ENCODE data around the gene MRNIP.

Gene MRNIP

DNA sequence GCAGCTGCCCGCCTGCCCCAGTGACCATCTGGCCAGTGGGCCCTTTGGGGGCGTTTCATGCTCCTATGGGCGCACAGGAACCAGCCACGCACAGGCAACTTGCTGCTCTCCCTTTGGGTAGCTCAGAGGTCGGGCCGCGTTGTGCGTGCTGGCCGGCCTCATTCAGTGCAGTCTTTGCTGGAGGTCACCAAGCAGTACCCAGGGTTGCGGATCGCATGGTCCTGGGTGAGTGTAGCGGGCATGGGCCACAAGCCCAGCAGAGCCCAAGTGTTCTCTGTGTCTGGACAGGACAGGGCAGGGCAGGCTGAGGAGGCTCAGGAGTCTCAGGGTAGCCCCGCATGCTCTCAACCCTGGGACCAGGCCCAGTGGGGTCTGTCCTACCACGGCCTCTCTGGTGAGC is 9.9 kb upstream of the MRNIP start:
- DNase-seq (ENCODE audit: low read depth): no peak
- H3K36me3 ChIP-seq (ENCODE audit: control insufficient read depth, insufficient read depth, low read length, severe bottlenecking): peaks cover 81% of the 10 kb centered on the region
- no peaks in the 10 kb centered on the region for H3K27me3 ChIP-seq (replicated peaks; ENCODE audit: control insufficient read depth, insufficient read depth, low read length)
- no peak overlapping the region for H3K4me3 ChIP-seq (ENCODE audit: low read length)
- H3K9me3 ChIP-seq (ENCODE audit: control insufficient read depth, low read length): no peaks in the 10 kb centered on the region
- H3K4me1 ChIP-seq (ENCODE audit: control insufficient read depth, insufficient read depth, low read length): no peaks in the 10 kb centered on the region
- H3K9ac ChIP-seq (ENCODE audit: low read length): no peak overlapping the region

- no peaks in the 10 kb centered on the region for H3K9me3 ChIP-seq (ENCODE audit: control insufficient read depth, low read length)
- no peak overlapping the region for H3K4me3 ChIP-seq (ENCODE audit: low read length)
- H3K36me3 ChIP-seq (ENCODE audit: control insufficient read depth, insufficient read depth, low read length, severe bottlenecking): peaks cover 81% of the 10 kb centered on the region
- H3K27me3 ChIP-seq (replicated peaks; ENCODE audit: control insufficient read depth, insufficient read depth, low read length): no peaks in the 10 kb centered on the region
- no peaks in the 10 kb centered on the region for H3K4me1 ChIP-seq (ENCODE audit: control insufficient read depth, insufficient read depth, low read length)
- H3K9ac ChIP-seq (ENCODE audit: low read length): no peak overlapping the region
- no peak for DNase-seq (ENCODE audit: low read depth)
Measured at GRCh38 chr5:179867476-179867875, 8.9 kb upstream of the MRNIP start.

DNA sequence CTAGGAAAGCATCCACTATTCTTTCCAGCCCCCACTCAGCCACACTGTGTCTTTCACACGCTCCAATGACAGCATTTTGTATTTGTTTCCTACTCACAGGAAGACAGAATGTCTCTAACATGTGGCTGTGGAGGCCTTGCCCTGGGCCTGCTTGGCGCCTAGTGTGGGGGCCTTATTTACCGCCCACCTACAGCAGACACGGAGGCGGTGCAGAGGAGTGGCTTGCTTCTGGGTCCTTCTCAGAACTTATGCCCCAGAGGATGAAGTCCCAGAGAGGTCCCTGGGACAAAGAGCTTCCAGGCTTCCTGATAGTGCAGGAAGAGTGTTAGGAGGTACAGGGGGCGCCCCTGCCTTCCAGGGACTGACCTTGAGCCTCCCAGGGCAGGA is 8.5 kb upstream of the MRNIP start:
- no peaks in the 10 kb centered on the region for H3K9me3 ChIP-seq (ENCODE audit: control insufficient read depth, low read length)
- no peaks in the 10 kb centered on the region for H3K27me3 ChIP-seq (replicated peaks; ENCODE audit: control insufficient read depth, insufficient read depth, low read length)
- no peak overlapping the region for H3K9ac ChIP-seq (ENCODE audit: low read length)
- H3K4me1 ChIP-seq (ENCODE audit: control insufficient read depth, insufficient read depth, low read length): no peaks in the 10 kb centered on the region
- H3K4me3 ChIP-seq (ENCODE audit: low read length): no peak overlapping the region
- peaks cover 81% of the 10 kb centered on the region for H3K36me3 ChIP-seq (ENCODE audit: control insufficient read depth, insufficient read depth, low read length, severe bottlenecking)
- DNase-seq (ENCODE audit: low read depth): no peak

- Histone ChIP-seq H3K4me1 (ENCODE audit: control insufficient read depth, insufficient read depth, low read length) (no peaks in the 10 kb centered on the region), H3K4me3 (ENCODE audit: low read length) (no peak overlapping the region), H3K36me3 (ENCODE audit: control insufficient read depth, insufficient read depth, low read length, severe bottlenecking) (peaks cover 83% of the 10 kb centered on the region), H3K27me3 (replicated peaks; ENCODE audit: control insufficient read depth, insufficient read depth, low read length) (no peaks in the 10 kb centered on the region), H3K9me3 (ENCODE audit: control insufficient read depth, low read length) (no peaks in the 10 kb centered on the region), H3K9ac (ENCODE audit: low read length) (no peak overlapping the region)
- DNase-seq (ENCODE audit: low read depth): no peak
Measured at GRCh38 chr5:179866241-179867078, 7.8 kb upstream of the MRNIP start.

- no peak for DNase-seq (ENCODE audit: low read depth)
- no peaks in the 10 kb centered on the region for H3K4me1 ChIP-seq (ENCODE audit: control insufficient read depth, insufficient read depth, low read length)
- no peaks in the 10 kb centered on the region for H3K9me3 ChIP-seq (ENCODE audit: control insufficient read depth, low read length)
- H3K27me3 ChIP-seq (replicated peaks; ENCODE audit: control insufficient read depth, insufficient read depth, low read length): no peaks in the 10 kb centered on the region
- peaks cover 75% of the 10 kb centered on the region for H3K36me3 ChIP-seq (ENCODE audit: control insufficient read depth, insufficient read depth, low read length, severe bottlenecking)
- no peak overlapping the region for H3K9ac ChIP-seq (ENCODE audit: low read length)
- no peak overlapping the region for H3K4me3 ChIP-seq (ENCODE audit: low read length)
Measured at GRCh38 chr5:179865491-179866240, 7.0 kb upstream of the MRNIP start.

DNA sequence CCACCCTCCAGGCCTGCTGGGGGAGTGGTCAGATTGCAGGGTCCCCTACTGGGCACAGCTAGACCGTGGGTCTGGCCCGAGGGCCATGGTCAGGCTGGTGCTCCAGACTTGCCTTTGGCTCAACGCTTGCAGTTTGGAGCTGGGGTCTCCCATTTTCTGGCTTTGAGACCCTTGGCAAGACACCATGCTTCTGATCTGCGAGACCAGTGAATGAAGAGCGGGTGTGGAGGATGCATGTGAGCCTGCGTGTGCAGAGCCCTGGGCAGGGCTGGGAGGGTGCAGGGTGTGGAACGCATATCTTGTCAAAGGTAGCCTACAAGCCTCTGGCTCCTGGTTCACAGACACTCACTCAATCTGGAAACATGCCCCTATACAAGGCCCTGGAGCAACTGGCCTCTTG is 6.1 kb upstream of the MRNIP start:
- no peak overlapping the region for H3K9ac ChIP-seq (ENCODE audit: low read length)
- H3K27me3 ChIP-seq (replicated peaks; ENCODE audit: control insufficient read depth, insufficient read depth, low read length): no peaks in the 10 kb centered on the region
- DNase-seq (ENCODE audit: low read depth): no peak
- H3K9me3 ChIP-seq (ENCODE audit: control insufficient read depth, low read length): no peaks in the 10 kb centered on the region
- H3K4me1 ChIP-seq (ENCODE audit: control insufficient read depth, insufficient read depth, low read length): peaks cover 6% of the 10 kb centered on the region
- H3K4me3 ChIP-seq (ENCODE audit: low read length): no peak overlapping the region
- peaks cover 65% of the 10 kb centered on the region for H3K36me3 ChIP-seq (ENCODE audit: control insufficient read depth, insufficient read depth, low read length, severe bottlenecking)

GRCh38 chr5:179863449-179864085 is 5.0 kb upstream of the MRNIP start:
- DNase-seq (ENCODE audit: low read depth): no peak
- H3K9me3 ChIP-seq (ENCODE audit: control insufficient read depth, low read length): no peaks in the 10 kb centered on the region
- peaks cover 54% of the 10 kb centered on the region for H3K36me3 ChIP-seq (ENCODE audit: control insufficient read depth, insufficient read depth, low read length, severe bottlenecking)
- peaks cover 8% of the 10 kb centered on the region for H3K4me1 ChIP-seq (ENCODE audit: control insufficient read depth, insufficient read depth, low read length)
- no peaks in the 10 kb centered on the region for H3K27me3 ChIP-seq (replicated peaks; ENCODE audit: control insufficient read depth, insufficient read depth, low read length)
- no peak overlapping the region for H3K4me3 ChIP-seq (ENCODE audit: low read length)
- H3K9ac ChIP-seq (ENCODE audit: low read length): no peak overlapping the region

DNA sequence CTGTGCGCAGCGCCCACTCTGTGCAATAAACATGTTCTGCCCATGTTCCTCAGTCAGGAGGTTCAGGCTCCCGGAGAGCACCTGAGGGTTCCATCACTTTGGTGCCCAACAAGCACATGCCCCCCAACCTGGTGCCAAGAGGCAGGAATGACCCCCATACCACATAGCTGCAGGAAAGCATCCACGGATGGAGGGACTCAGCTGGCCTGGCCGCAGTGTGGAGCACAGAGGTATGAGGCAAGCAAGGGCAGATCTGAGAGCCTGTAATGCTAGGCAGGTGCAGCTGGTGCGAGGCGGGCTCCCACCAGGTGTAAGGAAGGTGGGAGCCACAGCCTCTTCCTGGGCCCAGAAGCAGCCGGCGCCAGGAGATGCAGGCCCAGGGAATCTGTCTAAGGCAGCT is 4.3 kb upstream of the MRNIP start:
- Histone ChIP-seq H3K27me3 (replicated peaks; ENCODE audit: control insufficient read depth, insufficient read depth, low read length) (no peaks in the 10 kb centered on the region), H3K9me3 (ENCODE audit: control insufficient read depth, low read length) (no peaks in the 10 kb centered on the region), H3K9ac (ENCODE audit: low read length) (no peak overlapping the region), H3K4me1 (ENCODE audit: control insufficient read depth, insufficient read depth, low read length) (peaks cover 8% of the 10 kb centered on the region), H3K4me3 (ENCODE audit: low read length) (no peak overlapping the region), H3K36me3 (ENCODE audit: control insufficient read depth, insufficient read depth, low read length, severe bottlenecking) (peaks cover 50% of the 10 kb centered on the region)
- no peak for DNase-seq (ENCODE audit: low read depth)

GRCh38 chr5:179862296-179862695 is 3.7 kb upstream of the MRNIP start:
- Histone ChIP-seq H3K9ac (ENCODE audit: low read length) (no peak overlapping the region), H3K4me1 (ENCODE audit: control insufficient read depth, insufficient read depth, low read length) (peaks cover 13% of the 10 kb centered on the region), H3K27me3 (replicated peaks; ENCODE audit: control insufficient read depth, insufficient read depth, low read length) (no peaks in the 10 kb centered on the region), H3K4me3 (ENCODE audit: low read length) (no peak overlapping the region), H3K36me3 (ENCODE audit: control insufficient read depth, insufficient read depth, low read length, severe bottlenecking) (peaks cover 46% of the 10 kb centered on the region), H3K9me3 (ENCODE audit: control insufficient read depth, low read length) (no peaks in the 10 kb centered on the region)
- DNase-seq (ENCODE audit: low read depth): no peak

DNA sequence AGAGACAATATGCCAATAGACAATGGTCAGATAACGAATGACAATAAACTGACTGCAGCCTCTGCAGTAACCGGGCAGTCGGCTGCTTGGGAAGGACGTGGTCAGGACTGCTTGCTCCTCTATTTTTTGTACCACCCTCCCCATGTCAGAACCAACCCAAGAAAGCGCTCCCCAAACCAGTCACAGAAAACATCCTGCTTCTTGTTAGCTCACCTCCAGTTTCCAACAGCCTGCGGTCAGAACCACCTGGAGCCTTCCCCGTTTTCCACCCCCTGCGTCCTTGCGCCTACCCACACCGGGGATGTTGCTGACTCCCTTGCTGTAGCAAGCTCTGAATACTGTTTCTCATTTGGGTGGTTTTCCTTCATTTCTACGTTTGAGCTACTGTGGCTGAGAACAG is 1.7 kb upstream of the MRNIP start:
- no peaks in the 10 kb centered on the region for H3K27me3 ChIP-seq (replicated peaks; ENCODE audit: control insufficient read depth, insufficient read depth, low read length)
- peaks cover 13% of the 10 kb centered on the region for H3K4me1 ChIP-seq (ENCODE audit: control insufficient read depth, insufficient read depth, low read length)
- no peak for DNase-seq (ENCODE audit: low read depth)
- H3K36me3 ChIP-seq (ENCODE audit: control insufficient read depth, insufficient read depth, low read length, severe bottlenecking): peaks cover 33% of the 10 kb centered on the region
- peak overlapping the region; percentile 95 for H3K9ac ChIP-seq (ENCODE audit: low read length)
- H3K4me3 ChIP-seq (ENCODE audit: low read length): peak overlapping the region; percentile 98
- no peaks in the 10 kb centered on the region for H3K9me3 ChIP-seq (ENCODE audit: control insufficient read depth, low read length)

- H3K9me3 ChIP-seq (ENCODE audit: control insufficient read depth, low read length): no peaks in the 10 kb centered on the region
- DNase-seq (ENCODE audit: low read depth): peak; percentile 68
- H3K4me1 ChIP-seq (ENCODE audit: control insufficient read depth, insufficient read depth, low read length): peaks cover 13% of the 10 kb centered on the region
- peak overlapping the region; percentile 95 for H3K9ac ChIP-seq (ENCODE audit: low read length)
- no peaks in the 10 kb centered on the region for H3K27me3 ChIP-seq (replicated peaks; ENCODE audit: control insufficient read depth, insufficient read depth, low read length)
- peak overlapping the region; percentile 98 for H3K4me3 ChIP-seq (ENCODE audit: low read length)
- peaks cover 14% of the 10 kb centered on the region for H3K36me3 ChIP-seq (ENCODE audit: control insufficient read depth, insufficient read depth, low read length, severe bottlenecking)
Measured at GRCh38 chr5:179858241-179858585, 404 bp downstream of the MRNIP start.

All from adipocyte (in vitro differentiated cells).